Endothelial cell of umbilical vein (primary cell): ENCODE data around the gene ARMS2. TPM values are rescaled to one million over a fixed set of nuclear protein-coding genes. Genes with fewer than 3 reads are reported as not detected.

Experiments
- BruUV-seq: library from RNA; stranded (reverse); fragments of 400-500 nt; replicated peaks from 2 replicates; lab custom pipeline; 2021; lab: Mats Ljungman, UMichigan
- CTCF ChIA-PET: fragments of 300-600, 350-600 bp; sonication (Branson Sonifier 250); formaldehyde crosslinking; loops from one replicate; lab custom pipeline; 2021; ENCODE audit warnings: antibody characterized with exemption, inconsistent platforms; lab: Charles Lee
- POLR2A ChIA-PET: fragments of 300-600, 350-600 bp; sonication (Branson Sonifier 250); formaldehyde crosslinking; loops from one replicate; lab custom pipeline; 2021; ENCODE audit warnings: antibody characterized with exemption, inconsistent platforms; lab: Charles Lee
- DNase-seq: peaks from one replicate; pipeline ENCODE4 v3.0.0-alpha.2; 2011; ENCODE audit warnings: low read depth, low spot score
- FAIRE-seq: peaks from 2 replicates; lab custom pipeline; 2011; peaks lifted over from hg19 to GRCh38; lab: Jason Lieb, UNC
- H2AFZ ChIP-seq: 2 replicates; pipeline ENCODE4 v1.6.0; 2012; ENCODE audit warnings: low read depth, low read length, control low read depth, inconsistent platforms
- H3K27ac ChIP-seq: 2 replicates; pipeline ENCODE4 v1.5.1; 2011; ENCODE audit warnings: low read depth, mild to moderate bottlenecking, control low read depth, low read length, moderate library complexity; ENCODE audit not compliant: insufficient read depth
- H3K27me3 ChIP-seq, 2 experiments: 2 replicates each; pipeline versions ENCODE4 v1.6.0 to v1.6.1; 2011; ENCODE audit warnings: low read length in 2 of 2, mixed read lengths in 1 of 2; ENCODE audit not compliant: control insufficient read depth in 2 of 2, insufficient read depth in 2 of 2
- H3K36me3 ChIP-seq, 2 experiments: 2 replicates in 1 of 2; 3 replicates in 1 of 2; pipeline ENCODE4 v1.5.1; 2011; ENCODE audit warnings: low read length in 2 of 2, mild to moderate bottlenecking in 1 of 2, moderate library complexity in 1 of 2; ENCODE audit not compliant: control insufficient read depth in 2 of 2, insufficient read depth in 2 of 2; ENCODE audit errors: extremely low read depth in 1 of 2
- H3K4me1 ChIP-seq: 3 replicates; pipeline ENCODE4 v1.5.1; 2011; ENCODE audit warnings: mild to moderate bottlenecking, low read length; ENCODE audit not compliant: control insufficient read depth, insufficient read depth; ENCODE audit errors: extremely low read depth
- H3K4me2 ChIP-seq: 2 replicates; pipeline ENCODE4 v1.6.1; 2011; ENCODE audit warnings: low read length, control low read depth, mixed read lengths; ENCODE audit not compliant: insufficient read depth
- H3K4me3 ChIP-seq, 3 experiments: fragments of 200-600 bp in 1 of 3; sonication (generic), shearing (Covaris generic) in 1 of 3; replicated peaks in 1 of 3; 2 replicates each; pipeline ENCODE4 v1.5.1; 2011 to 2016; ENCODE audit warnings: control low read depth in 3 of 3, low read length in 3 of 3, mild to moderate bottlenecking in 2 of 3, inconsistent platforms in 1 of 3, low read depth in 1 of 3, moderate library complexity in 1 of 3; ENCODE audit not compliant: insufficient read depth in 1 of 3
- H3K79me2 ChIP-seq: 2 replicates; pipeline ENCODE4 v1.6.0; 2012; ENCODE audit warnings: low read length, inconsistent platforms; ENCODE audit not compliant: control insufficient read depth, insufficient read depth
- H3K9ac ChIP-seq: replicated peaks from 2 replicates; pipeline ENCODE3; 2011; ENCODE audit warnings: low read length, control low read depth; ENCODE audit not compliant: insufficient read depth; ENCODE audit errors: extremely low read depth
- H3K9me1 ChIP-seq: replicated peaks from 3 replicates; pipeline ENCODE4 v1.6.0; 2011; ENCODE audit warnings: mild to moderate bottlenecking, low read length; ENCODE audit not compliant: control insufficient read depth, insufficient read depth; ENCODE audit errors: extremely low read depth
- H3K9me3 ChIP-seq: replicated peaks from 2 replicates; pipeline ENCODE4 v1.5.1; 2012; ENCODE audit warnings: low read length, inconsistent platforms; ENCODE audit not compliant: control insufficient read depth, insufficient read depth
- H4K20me1 ChIP-seq: replicated peaks from 2 replicates; pipeline ENCODE3; 2011; ENCODE audit warnings: mild to moderate bottlenecking, low read length; ENCODE audit not compliant: control insufficient read depth, insufficient read depth; ENCODE audit errors: extremely low read depth
- CTCF ChIP-seq, 2 donors: IDR thresholded peaks; 1 replicate in 1 of 2; 2 replicates in 1 of 2; pipeline ENCODE4 v1.5.1; 2011; ENCODE audit warnings: low read length in 2 of 2, mild to moderate bottlenecking in 2 of 2, moderate library complexity in 2 of 2, control low read depth in 1 of 2, inconsistent platforms in 1 of 2, low read depth in 1 of 2; ENCODE audit not compliant: insufficient read depth in 1 of 2; ENCODE audit errors: extremely low read depth in 1 of 2
- EZH2 ChIP-seq: IDR thresholded peaks from 2 replicates; pipeline ENCODE4 v1.6.1; 2012; ENCODE audit warnings: borderline replicate concordance, low read depth, mild to moderate bottlenecking, moderate library complexity, low read length, inconsistent platforms; ENCODE audit not compliant: severe bottlenecking
- FOS ChIP-seq: IDR thresholded peaks from 2 replicates; pipeline ENCODE4 v1.6.1; 2011; ENCODE audit warnings: mild to moderate bottlenecking, low read length, moderate library complexity, borderline replicate concordance; ENCODE audit not compliant: insufficient read depth
- GATA2 ChIP-seq: IDR thresholded peaks from 2 replicates; pipeline ENCODE4 v1.7.0; 2011; ENCODE audit warnings: low read depth, mild to moderate bottlenecking, moderate library complexity, mixed read lengths, low read length; ENCODE audit not compliant: insufficient read length, insufficient read depth
- JUN ChIP-seq: IDR thresholded peaks from 2 replicates; pipeline ENCODE4 v1.6.1; 2011; ENCODE audit warnings: borderline replicate concordance, low read depth; ENCODE audit not compliant: insufficient read length, insufficient read depth
- MAX ChIP-seq: IDR thresholded peaks from 2 replicates; pipeline ENCODE4 v1.6.1; 2011; ENCODE audit not compliant: insufficient read depth, insufficient read length
- MYC ChIP-seq: IDR thresholded peaks from one replicate; pipeline ENCODE4 v1.6.1; 2011; ENCODE audit warnings: mild to moderate bottlenecking, low read depth, low read length
- POLR2A ChIP-seq: IDR thresholded peaks from 2 replicates; pipeline ENCODE4 v1.6.1; 2012; ENCODE audit warnings: low read depth, mild to moderate bottlenecking, control low read depth, low read length
- POLR2AphosphoS5 ChIP-seq: IDR thresholded peaks from 2 replicates; pipeline ENCODE4 v1.6.1; 2012; ENCODE audit warnings: low read depth, mild to moderate bottlenecking, control low read depth, low read length, moderate library complexity; ENCODE audit not compliant: insufficient read depth
- dilution Hi-C: fragments of 300-500 bp; cut with MboI; formaldehyde crosslinking; loops from one replicate; pipeline ENCODE4 v1.15.0; 2019; ENCODE audit warnings: low sequenced_read_pairs; ENCODE audit not compliant: extremely low pct_ligation_motif_present
- intact Hi-C: fragments of 100-400 bp; cut with micrococcal nuclease; formaldehyde crosslinking; loops from one replicate; pipeline ENCODE4 v1.10.0; 2022
- polyA plus RNA-seq, 4 experiments: library from polyadenylated mRNA; depleted of rRNA in 3 of 4; stranded (reverse) in 3 of 4; unstranded in 1 of 4; fragments of >200 nt; gene quantifications; 2 replicates each; pipeline versions ENCODE4 v1.2.1 to v1.2.3, GENCODE V29; 2011 to 2012; ENCODE audit warnings: missing spikeins in 1 of 4
- total RNA-seq: library from RNA; stranded (reverse); gene quantifications from 2 replicates; pipeline ENCODE4 v1.2.3, GENCODE V29; 2021

Gene ARMS2
- total and polyA plus RNA-seq, 2 donors (not counting 3 experiments of a cell fraction or from before 2014, with no cell fraction given), result not detected

GRCh38 chr10:122500194-122500593 is 45.7 kb downstream of the ARMS2 start:
- Histone ChIP-seq H3K36me3 (no peaks in the 10 kb centered on the region), H4K20me1 (no peaks in the 10 kb centered on the region), H3K4me2 (no peak overlapping the region), H3K9me1 (no peaks in the 10 kb centered on the region), H3K4me1 (peaks cover 26% of the 10 kb centered on the region), H3K9ac (no peak overlapping the region), H3K9me3 (no peaks in the 10 kb centered on the region), H3K27ac (no peak overlapping the region), H3K79me2 (no peaks in the 10 kb centered on the region), H3K27me3 (no peaks in the 10 kb centered on the region), H2AFZ (no peak overlapping the region), H3K4me3 (no peak overlapping the region)
- ChIA-PET CTCF (interaction anchor here (1.4 kb wide), 1 partner anchor 201 kb away, joined by 3 read pairs; no protein-coding TSS in a partner anchor), POLR2A (no interaction called here)
- dilution Hi-C loops (no loop called here), intact Hi-C loops (no loop called here)
- TF ChIP-seq FOS (no peak), POLR2A (no peak), JUN (no peak), EZH2 (no peak), MYC (no peak), POLR2AphosphoS5 (no peak), GATA2 (no peak), CTCF (IDR thresholded peaks at IDR 0.05; ENCODE audit: extremely low read depth in 1 of 2, insufficient read depth in 1 of 2, low read depth in 1 of 2, low read length in 2 of 2) (no peak), MAX (no peak)
- DNase-seq (no peak), FAIRE-seq (no peak)
- BruUV-seq, result no TSS peak
